Fibroblast of lung (primary cell): ENCODE results near the gene WNT7A.

ENCODE experiments used
- EZH2 ChIP-seq: IDR thresholded peaks from 2 replicates; pipeline ENCODE4 v1.5.1; 2012; ENCODE audit warnings: low read length, control low read depth, mild to moderate bottlenecking; ENCODE audit errors: missing control alignments
- TF ChIP-seq, protein P1 (sequence below), 2 donors: IDR thresholded peaks in 1 of 2; conservative IDR thresholded peaks in 1 of 2; 1 replicate in 1 of 2; 2 replicates in 1 of 2; pipeline ENCODE4 v1.5.1; 2011 to 2012; ENCODE audit warnings: low read length in 2 of 2, control low read depth in 1 of 2, inconsistent platforms in 1 of 2, low read depth in 1 of 2, mild to moderate bottlenecking in 1 of 2

DNA sequence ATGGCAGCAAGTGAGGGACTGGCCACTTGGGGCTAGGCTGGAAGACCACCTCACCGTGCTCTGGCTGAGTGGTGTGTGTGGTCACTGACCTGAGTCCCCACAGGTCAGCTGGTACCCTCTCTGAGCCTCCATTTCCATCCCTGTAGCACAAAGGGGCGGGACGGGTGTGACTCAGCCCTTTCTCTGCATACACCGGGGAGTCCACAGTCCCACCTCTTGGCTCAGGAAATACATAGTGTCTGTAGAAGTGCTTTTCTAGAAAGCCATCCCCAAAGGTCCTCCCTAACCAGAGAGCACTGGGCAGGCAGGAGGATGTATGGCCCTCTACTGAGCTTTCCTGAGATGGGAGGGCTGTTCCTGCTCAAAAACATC is 27.2 kb downstream of the WNT7A start:
- TF ChIP-seq, protein P1, sequence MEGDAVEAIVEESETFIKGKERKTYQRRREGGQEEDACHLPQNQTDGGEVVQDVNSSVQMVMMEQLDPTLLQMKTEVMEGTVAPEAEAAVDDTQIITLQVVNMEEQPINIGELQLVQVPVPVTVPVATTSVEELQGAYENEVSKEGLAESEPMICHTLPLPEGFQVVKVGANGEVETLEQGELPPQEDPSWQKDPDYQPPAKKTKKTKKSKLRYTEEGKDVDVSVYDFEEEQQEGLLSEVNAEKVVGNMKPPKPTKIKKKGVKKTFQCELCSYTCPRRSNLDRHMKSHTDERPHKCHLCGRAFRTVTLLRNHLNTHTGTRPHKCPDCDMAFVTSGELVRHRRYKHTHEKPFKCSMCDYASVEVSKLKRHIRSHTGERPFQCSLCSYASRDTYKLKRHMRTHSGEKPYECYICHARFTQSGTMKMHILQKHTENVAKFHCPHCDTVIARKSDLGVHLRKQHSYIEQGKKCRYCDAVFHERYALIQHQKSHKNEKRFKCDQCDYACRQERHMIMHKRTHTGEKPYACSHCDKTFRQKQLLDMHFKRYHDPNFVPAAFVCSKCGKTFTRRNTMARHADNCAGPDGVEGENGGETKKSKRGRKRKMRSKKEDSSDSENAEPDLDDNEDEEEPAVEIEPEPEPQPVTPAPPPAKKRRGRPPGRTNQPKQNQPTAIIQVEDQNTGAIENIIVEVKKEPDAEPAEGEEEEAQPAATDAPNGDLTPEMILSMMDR (conservative IDR thresholded peaks at IDR 0.05 in 1 of 2, IDR thresholded peaks at IDR 0.05 in 1 of 2; ENCODE audit: low read depth in 1 of 2, low read length in 2 of 2), result no peak
- no peak for TF ChIP-seq EZH2
